ENCODE data around the gene CCDC178. TPM values are rescaled to one million over a fixed set of nuclear protein-coding genes. Genes with fewer than 3 reads are reported as not detected.

The CCDC178 gene
- total RNA-seq, 1 experiment from 2014 or later = not detected

GRCh38 chr18:32930695-32931301 is 509.7 kb downstream of the CCDC178 start:
- ATAC-seq (peak; percentile 63), DNase-seq (ENCODE audit: low read depth, low spot score) (peak; percentile 2)
- Histone ChIP-seq H3K4me2 (ENCODE audit: low read length) (no peak overlapping the region), H3K9ac (ENCODE audit: low read length) (no peak overlapping the region), H3K27ac (ENCODE audit: low read depth, low read length) (no peak overlapping the region), H3K27me3 (ENCODE audit: insufficient read depth, low read length) (no peaks in the 10 kb centered on the region), H3K9me2 (ENCODE audit: insufficient read depth) (no peaks in the 10 kb centered on the region), H3K79me2 (ENCODE audit: insufficient read depth, low read length) (no peaks in the 10 kb centered on the region), H2AFZ (ENCODE audit: low read depth, low read length, poor library complexity, severe bottlenecking) (no peak overlapping the region), H3K4me3 (replicated peaks in 1 of 2; ENCODE audit: low read depth in 1 of 2, low read length in 2 of 2) (no peak overlapping the region), H3K36me3 (ENCODE audit: control insufficient read depth in 1 of 2, insufficient read depth in 2 of 2, low read length in 2 of 2) (no peaks in the 10 kb centered on the region), H3K9me3 (ENCODE audit: control insufficient read depth in 1 of 2, insufficient read depth in 1 of 2, low read depth in 1 of 2, low read length in 2 of 2) (no peaks in the 10 kb centered on the region; a peak in 1 of 4 replicates), H4K20me1 (ENCODE audit: insufficient read depth) (no peaks in the 10 kb centered on the region), H3K4me1 (ENCODE audit: control insufficient read depth in 1 of 2, insufficient read depth in 2 of 2, low read length in 2 of 2) (no peaks in the 10 kb centered on the region)
- ChIA-PET CTCF (no interaction called here), RAD21 (ENCODE audit: low non-redundant PET in 1 of 2, low total read pairs in 2 of 2, uncharacterized antibody in 2 of 2, unreplicated experiment in 2 of 2) (no interaction called here), POLR2A (no interaction called here)
- TF ChIP-seq CTCF (IDR thresholded peaks at IDR 0.05 in 2 of 3, conservative IDR thresholded peaks at IDR 0.05 in 1 of 3; ENCODE audit: borderline replicate concordance in 1 of 3, insufficient read depth in 1 of 3, low read depth in 2 of 3, low read length in 2 of 3) = peak in 2 of 3 experiments; percentile 49 to 56; a peak in 4 of 6 replicates
- peak; percentile 13; the same call in 1 of the 2 replicates for TF ChIP-seq RAD21 (IDR thresholded peaks at IDR 0.05; ENCODE audit: low read depth)
- no peak for TF ChIP-seq EGR1 (IDR thresholded peaks at IDR 0.05; ENCODE audit: low read depth)
- intact Hi-C loops (cut with micrococcal nuclease) = loop anchor here (10.0 kb wide), 1 partner anchor 776 kb away; no protein-coding TSS in a partner anchor
- no TSS peak for BruUV-seq (replicated peaks)

- no peak overlapping the region for H3K27ac ChIP-seq (ENCODE audit: low read depth, low read length)
- RAD21 ChIA-PET (ENCODE audit: low non-redundant PET in 1 of 2, low total read pairs in 2 of 2, uncharacterized antibody in 2 of 2, unreplicated experiment in 2 of 2) = no interaction called here
- H3K4me2 ChIP-seq (ENCODE audit: low read length) = no peak overlapping the region
- intact Hi-C loops (cut with micrococcal nuclease) = no loop called here
- POLR2A ChIA-PET = no interaction called here
- CTCF ChIA-PET = no interaction called here
- H3K9me3 ChIP-seq (ENCODE audit: control insufficient read depth in 1 of 2, insufficient read depth in 1 of 2, low read depth in 1 of 2, low read length in 2 of 2) = peaks cover 0 to 4% of the 10 kb centered on the region in 2 experiments; a peak in 1 of 4 replicates
- no peaks in the 10 kb centered on the region for H3K27me3 ChIP-seq (ENCODE audit: insufficient read depth, low read length)
- no peak overlapping the region for H3K4me3 ChIP-seq (replicated peaks in 1 of 2; ENCODE audit: low read depth in 1 of 2, low read length in 2 of 2)
- TF ChIP-seq EZH2 (IDR thresholded peaks at IDR 0.05) (no peak), RAD21 (IDR thresholded peaks at IDR 0.05; ENCODE audit: low read depth) (no peak), EZH2phosphoT487 (IDR thresholded peaks at IDR 0.05; ENCODE audit: borderline replicate concordance) (no peak), ELF1 (IDR thresholded peaks at IDR 0.05; ENCODE audit: borderline replicate concordance, low read depth) (no peak), POLR2A (IDR thresholded peaks at IDR 0.05; ENCODE audit: borderline replicate concordance, extremely low read depth, insufficient read depth, insufficient read length) (no peak), MAX (IDR thresholded peaks at IDR 0.05) (no peak), EGR1 (IDR thresholded peaks at IDR 0.05; ENCODE audit: low read depth) (no peak), YY1 (IDR thresholded peaks at IDR 0.05; ENCODE audit: extremely low read depth, insufficient replicate concordance, low read depth, low read length) (no peak), JUND (IDR thresholded peaks at IDR 0.05) (no peak), CBX3 (IDR thresholded peaks at IDR 0.05; ENCODE audit: low read depth) (no peak), SP1 (IDR thresholded peaks at IDR 0.05; ENCODE audit: low read depth) (no peak), TCF7L2 (IDR thresholded peaks at IDR 0.05; ENCODE audit: borderline replicate concordance, extremely low read depth, insufficient read depth, insufficient read length) (no peak)
- TF ChIP-seq, protein P1, sequence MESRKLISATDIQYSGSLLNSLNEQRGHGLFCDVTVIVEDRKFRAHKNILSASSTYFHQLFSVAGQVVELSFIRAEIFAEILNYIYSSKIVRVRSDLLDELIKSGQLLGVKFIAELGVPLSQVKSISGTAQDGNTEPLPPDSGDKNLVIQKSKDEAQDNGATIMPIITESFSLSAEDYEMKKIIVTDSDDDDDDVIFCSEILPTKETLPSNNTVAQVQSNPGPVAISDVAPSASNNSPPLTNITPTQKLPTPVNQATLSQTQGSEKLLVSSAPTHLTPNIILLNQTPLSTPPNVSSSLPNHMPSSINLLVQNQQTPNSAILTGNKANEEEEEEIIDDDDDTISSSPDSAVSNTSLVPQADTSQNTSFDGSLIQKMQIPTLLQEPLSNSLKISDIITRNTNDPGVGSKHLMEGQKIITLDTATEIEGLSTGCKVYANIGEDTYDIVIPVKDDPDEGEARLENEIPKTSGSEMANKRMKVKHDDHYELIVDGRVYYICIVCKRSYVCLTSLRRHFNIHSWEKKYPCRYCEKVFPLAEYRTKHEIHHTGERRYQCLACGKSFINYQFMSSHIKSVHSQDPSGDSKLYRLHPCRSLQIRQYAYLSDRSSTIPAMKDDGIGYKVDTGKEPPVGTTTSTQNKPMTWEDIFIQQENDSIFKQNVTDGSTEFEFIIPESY (IDR thresholded peaks at IDR 0.05; ENCODE audit: extremely low read depth, insufficient replicate concordance, low read length) = no peak
- ATAC-seq (no peak), DNase-seq (ENCODE audit: low read depth, low spot score) (no peak)
- BruUV-seq (replicated peaks) = no TSS peak
- H3K36me3 ChIP-seq (ENCODE audit: control insufficient read depth in 1 of 2, insufficient read depth in 2 of 2, low read length in 2 of 2) = no peaks in the 10 kb centered on the region
- H3K9me2 ChIP-seq (ENCODE audit: insufficient read depth) = no peaks in the 10 kb centered on the region
- no peak overlapping the region for H2AFZ ChIP-seq (ENCODE audit: low read depth, low read length, poor library complexity, severe bottlenecking)
- no peaks in the 10 kb centered on the region for H4K20me1 ChIP-seq (ENCODE audit: insufficient read depth)
- H3K79me2 ChIP-seq (ENCODE audit: insufficient read depth, low read length) = no peaks in the 10 kb centered on the region
- H3K4me1 ChIP-seq (ENCODE audit: control insufficient read depth in 1 of 2, insufficient read depth in 2 of 2, low read length in 2 of 2) = no peaks in the 10 kb centered on the region
- H3K9ac ChIP-seq (ENCODE audit: low read length) = no peak overlapping the region
Measured at GRCh38 chr18:32929213-32929612, 511.3 kb downstream of the CCDC178 start.

Data from HCT116 (cell line).